ENCODE results near the gene NRCAM.

DNA sequence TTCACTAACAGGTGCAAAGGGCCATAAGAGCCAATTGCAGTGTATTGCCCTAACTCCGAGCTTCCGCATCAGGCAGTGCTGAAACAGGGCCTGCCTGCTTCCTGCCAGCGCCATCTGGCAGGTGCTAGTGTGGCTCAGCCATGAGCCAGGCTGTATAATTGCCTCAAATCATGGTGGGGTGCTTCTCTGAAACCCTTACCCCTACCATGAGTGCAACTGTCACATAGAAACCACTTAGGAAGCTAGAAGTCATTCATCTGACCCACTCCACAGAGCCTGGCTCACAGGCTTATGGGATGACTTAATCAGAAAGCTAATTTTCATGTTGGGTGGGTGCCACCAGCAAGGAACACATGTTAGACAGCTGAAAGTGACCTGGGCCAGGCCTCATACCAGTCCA is 192.8 kb downstream of the NRCAM start:
- TF ChIP-seq, protein P1, sequence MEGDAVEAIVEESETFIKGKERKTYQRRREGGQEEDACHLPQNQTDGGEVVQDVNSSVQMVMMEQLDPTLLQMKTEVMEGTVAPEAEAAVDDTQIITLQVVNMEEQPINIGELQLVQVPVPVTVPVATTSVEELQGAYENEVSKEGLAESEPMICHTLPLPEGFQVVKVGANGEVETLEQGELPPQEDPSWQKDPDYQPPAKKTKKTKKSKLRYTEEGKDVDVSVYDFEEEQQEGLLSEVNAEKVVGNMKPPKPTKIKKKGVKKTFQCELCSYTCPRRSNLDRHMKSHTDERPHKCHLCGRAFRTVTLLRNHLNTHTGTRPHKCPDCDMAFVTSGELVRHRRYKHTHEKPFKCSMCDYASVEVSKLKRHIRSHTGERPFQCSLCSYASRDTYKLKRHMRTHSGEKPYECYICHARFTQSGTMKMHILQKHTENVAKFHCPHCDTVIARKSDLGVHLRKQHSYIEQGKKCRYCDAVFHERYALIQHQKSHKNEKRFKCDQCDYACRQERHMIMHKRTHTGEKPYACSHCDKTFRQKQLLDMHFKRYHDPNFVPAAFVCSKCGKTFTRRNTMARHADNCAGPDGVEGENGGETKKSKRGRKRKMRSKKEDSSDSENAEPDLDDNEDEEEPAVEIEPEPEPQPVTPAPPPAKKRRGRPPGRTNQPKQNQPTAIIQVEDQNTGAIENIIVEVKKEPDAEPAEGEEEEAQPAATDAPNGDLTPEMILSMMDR (conservative IDR thresholded peaks at IDR 0.05): no peak
- TF ChIP-seq EZH2 (IDR thresholded peaks at IDR 0.05; ENCODE audit: low read depth): no peak

Measured in PC-9 (cell line).